ENCODE measurements around the gene SERPINB7.

Gene SERPINB7

GRCh38 chr18:63844254-63844653, 69.0 kb downstream of the SERPINB7 start:
- DNase-seq (ENCODE audit: low read depth, low spot score), result no peak

GRCh38 chr18:63848159-63848558, 72.9 kb downstream of the SERPINB7 start:
- DNase-seq (ENCODE audit: low read depth, low spot score), result no peak

- DNase-seq (ENCODE audit: low read depth, low spot score), result no peak
These were observed 74.8 kb downstream of the SERPINB7 start for GRCh38 chr18:63850020-63850419.

GRCh38 chr18:63850636-63851035, 75.4 kb downstream of the SERPINB7 start:
- DNase-seq (ENCODE audit: low read depth, low spot score), result no peak
